Peyer's patch (tissue), 4 donors: ENCODE results near the gene EPHB4. TPM values are rescaled to one million over a fixed set of nuclear protein-coding genes. Genes with fewer than 3 reads are reported as not detected.
A peak's percentile ranks its signal among the peaks of the same experiment; 100 is the strongest.

Source experiments
- DNase-seq, 3 donors: peaks; one replicate each; pipeline ENCODE4 v3.0.0-alpha.2; 2017 to 2019
- H3K27ac ChIP-seq, 4 donors: fragments of 200-600 bp; sonication (generic); one replicate each; pipeline ENCODE4 v1.5.1; 2016 to 2019
- H3K27me3 ChIP-seq, 2 donors: fragments of 200-600 bp; sonication (generic); one replicate each; pipeline ENCODE4 v1.5.1; 2019
- H3K36me3 ChIP-seq, 3 donors: fragments of 200-600 bp; sonication (generic); one replicate each; pipeline ENCODE4 v1.5.1; 2016 to 2019
- H3K4me1 ChIP-seq, 4 donors: fragments of 200-600 bp; sonication (generic); one replicate each; pipeline ENCODE4 v1.5.1; 2016 to 2019
- H3K4me3 ChIP-seq, 4 donors: fragments of 200-600 bp; sonication (generic); 1 replicate in 3 of 4; 2 replicates in 1 of 4; pipeline ENCODE4 v1.5.1; 2016 to 2019; ENCODE audit warnings: mild to moderate bottlenecking in 1 of 4
- H3K9me3 ChIP-seq, 4 donors: fragments of 200-600 bp; sonication (generic); one replicate each; pipeline ENCODE4 v1.5.1; 2016 to 2019; ENCODE audit warnings: mild to moderate bottlenecking in 1 of 4
- CTCF ChIP-seq, 6 experiments: fragments of 450-650 bp in 4 of 6; fragments of 200-600 bp in 2 of 6; sonication (generic) in 1 of 6; IDR thresholded peaks; one replicate each; pipeline ENCODE4 v1.5.1; 2017 to 2019; ENCODE audit warnings: antibody characterized with exemption in 6 of 6, mild to moderate bottlenecking in 3 of 6, moderate library complexity in 1 of 6
- POLR2A ChIP-seq, 2 donors: fragments of 450-650 bp; IDR thresholded peaks; one replicate each; pipeline ENCODE4 v1.5.1; 2017; ENCODE audit warnings: antibody characterized with exemption in 2 of 2, mild to moderate bottlenecking in 2 of 2, moderate library complexity in 2 of 2
- total RNA-seq, 4 donors: library from RNA; depleted of rRNA; stranded (reverse); fragments of >200 nt; gene quantifications; one replicate each; pipeline ENCODE4 v1.1.0, GENCODE V29; 2016

Gene EPHB4
- total RNA-seq, 4 donors from 2014 or later: 10.3 to 48.7 (median 31.7) TPM

GRCh38 chr7:100824499-100825214 is 2.7 kb downstream of the EPHB4 start:
- Histone ChIP-seq H3K4me3 (peak overlapping the region in 2 of 4 donors; percentile 76 to 89), H3K36me3 (peaks cover 0 to 35% (median 0%) of the 10 kb centered on the region in 3 donors), H3K9me3 (peaks cover 0 to 4% (median 0%) of the 10 kb centered on the region in 4 donors), H3K27ac (peak overlapping the region in 1 of 4 donors; percentile 80), H3K4me1 (peaks cover 0 to 43% (median 7%) of the 10 kb centered on the region in 4 donors), H3K27me3 (no peaks in the 10 kb centered on the region)
- no peak for DNase-seq
- TF ChIP-seq POLR2A (IDR thresholded peaks at IDR 0.05): no peak
- no peak for TF ChIP-seq CTCF (IDR thresholded peaks at IDR 0.05)

GRCh38 chr7:100823534-100823933 is 3.8 kb downstream of the EPHB4 start:
- peaks cover 0 to 39% (median 0%) of the 10 kb centered on the region in 3 donors for H3K36me3 ChIP-seq
- DNase-seq: no peak
- TF ChIP-seq CTCF (IDR thresholded peaks at IDR 0.05) (no peak), POLR2A (IDR thresholded peaks at IDR 0.05) (no peak)

GRCh38 chr7:100823140-100823525 is 4.2 kb downstream of the EPHB4 start:
- TF ChIP-seq POLR2A (IDR thresholded peaks at IDR 0.05) (no peak), CTCF (IDR thresholded peaks at IDR 0.05) (no peak)
- H3K27ac ChIP-seq: no peak overlapping the region
- peaks cover 0 to 41% (median 0%) of the 10 kb centered on the region in 3 donors for H3K36me3 ChIP-seq
- no peak for DNase-seq
- H3K9me3 ChIP-seq: peaks cover 0 to 4% (median 0%) of the 10 kb centered on the region in 4 donors
- H3K4me3 ChIP-seq: no peak overlapping the region
- no peaks in the 10 kb centered on the region for H3K27me3 ChIP-seq
- peaks cover 0 to 29% (median 7%) of the 10 kb centered on the region in 4 donors for H3K4me1 ChIP-seq

More at GRCh38 chr7:100823534-100823933, 3.8 kb downstream of the EPHB4 start:
- Histone ChIP-seq H3K9me3 (peaks cover 0 to 4% (median 0%) of the 10 kb centered on the region in 4 donors), H3K4me1 (peaks cover 0 to 33% (median 7%) of the 10 kb centered on the region in 4 donors), H3K4me3 (no peak overlapping the region), H3K27me3 (no peaks in the 10 kb centered on the region), H3K27ac (no peak overlapping the region)

GRCh38 chr7:100822236-100823139 is 4.8 kb downstream of the EPHB4 start:
- Histone ChIP-seq H3K27me3 (no peaks in the 10 kb centered on the region), H3K4me1 (peaks cover 0 to 23% (median 5%) of the 10 kb centered on the region in 4 donors), H3K27ac (no peak overlapping the region), H3K36me3 (peaks cover 0 to 43% (median 0%) of the 10 kb centered on the region in 3 donors), H3K4me3 (no peak overlapping the region), H3K9me3 (peaks cover 0 to 2% (median 0%) of the 10 kb centered on the region in 4 donors)
- DNase-seq: no peak
- TF ChIP-seq CTCF (IDR thresholded peaks at IDR 0.05) (no peak), POLR2A (IDR thresholded peaks at IDR 0.05) (no peak)

GRCh38 chr7:100819586-100819985 is 7.7 kb downstream of the EPHB4 start:
- no peak for TF ChIP-seq POLR2A (IDR thresholded peaks at IDR 0.05)
- no peak for TF ChIP-seq CTCF (IDR thresholded peaks at IDR 0.05)
- H3K27ac ChIP-seq: no peak overlapping the region
- H3K27me3 ChIP-seq: no peaks in the 10 kb centered on the region
- H3K9me3 ChIP-seq: no peaks in the 10 kb centered on the region
- peaks cover 0 to 59% (median 0%) of the 10 kb centered on the region in 3 donors for H3K36me3 ChIP-seq
- no peak overlapping the region for H3K4me3 ChIP-seq
- H3K4me1 ChIP-seq: peaks cover 0 to under 1% (median 0%) of the 10 kb centered on the region in 4 donors
- DNase-seq: no peak
